Measurements from ENCODE around the gene TAB3. TPM values are rescaled to one million over a fixed set of nuclear protein-coding genes. Genes with fewer than 3 reads are reported as not detected.

The TAB3 gene
- total RNA-seq, 1 donor from 2014 or later = 20.0 TPM

DNA sequence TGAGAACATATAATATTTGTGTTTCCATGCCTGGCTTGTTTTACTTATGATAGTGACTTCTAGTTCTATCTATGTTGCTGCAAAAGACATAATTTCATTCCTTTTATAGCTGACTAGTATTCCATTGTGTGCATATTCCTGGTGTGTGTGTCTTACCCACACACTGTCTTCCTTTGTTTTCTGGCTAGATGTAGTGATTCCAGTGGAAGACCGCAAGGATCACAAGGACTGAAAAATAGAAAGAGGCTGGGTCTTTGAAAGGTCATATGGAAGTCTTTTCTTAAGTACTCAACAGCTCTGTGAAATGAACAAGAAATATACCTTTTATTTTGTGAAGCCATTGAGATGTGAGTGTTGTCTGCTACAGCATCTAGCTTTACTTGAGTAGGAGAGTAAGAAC, 29.4 kb upstream of the TAB3 start:
- no peaks in the 10 kb centered on the region for H3K27me3 Mint-ChIP-seq (ENCODE audit: insufficient read depth, low read depth)
- no peak overlapping the region for H3K4me3 ChIP-seq
- H3K36me3 Mint-ChIP-seq = no peaks in the 10 kb centered on the region

DNA sequence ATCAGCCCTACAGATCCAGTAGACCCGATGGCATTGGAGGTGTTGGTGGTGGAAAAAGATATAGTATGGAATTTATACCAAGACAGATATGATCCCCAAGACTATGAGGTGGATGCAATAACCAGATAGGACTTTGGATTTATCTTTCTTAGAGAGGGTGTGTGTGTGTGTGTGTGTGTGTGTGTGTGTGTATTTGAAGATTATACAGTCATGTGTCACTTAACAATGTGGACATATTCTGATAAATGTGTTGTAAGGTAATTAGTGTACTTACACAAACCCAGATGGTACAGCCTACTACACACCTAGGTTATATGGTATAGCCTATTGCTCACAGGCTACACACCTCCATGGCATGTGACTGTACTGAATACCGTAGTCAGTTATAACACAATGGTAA, 24.4 kb upstream of the TAB3 start:
- Histone ChIP-seq H3K9ac (no peak overlapping the region), H3K9me3 (ENCODE audit: low read depth) (no peaks in the 10 kb centered on the region), H3K27me3 (no peaks in the 10 kb centered on the region), H3K4me1 (no peaks in the 10 kb centered on the region), H3K36me3 (no peaks in the 10 kb centered on the region), H3K27ac (no peak overlapping the region), H3K4me3 (no peak overlapping the region), H2AFZ (replicated peaks) (no peak overlapping the region), H3F3A (ENCODE audit: low read depth) (no peaks in the 10 kb centered on the region), H3K79me2 (ENCODE audit: low read depth) (no peaks in the 10 kb centered on the region), H4K20me1 (ENCODE audit: low read depth) (no peaks in the 10 kb centered on the region), H3K4me2 (no peak overlapping the region)
- no peak overlapping the region for H3K4me3 Mint-ChIP-seq
- H3K4me1 Mint-ChIP-seq = peaks cover 15% of the 10 kb centered on the region
- no peaks in the 10 kb centered on the region for H3K27me3 Mint-ChIP-seq (ENCODE audit: insufficient read depth, low read depth)
- TF ChIP-seq EZH2phosphoT487 (IDR thresholded peaks at IDR 0.05) = no peak
- TF ChIP-seq EZH2 (IDR thresholded peaks at IDR 0.05) = no peak
- TF ChIP-seq, protein P1, sequence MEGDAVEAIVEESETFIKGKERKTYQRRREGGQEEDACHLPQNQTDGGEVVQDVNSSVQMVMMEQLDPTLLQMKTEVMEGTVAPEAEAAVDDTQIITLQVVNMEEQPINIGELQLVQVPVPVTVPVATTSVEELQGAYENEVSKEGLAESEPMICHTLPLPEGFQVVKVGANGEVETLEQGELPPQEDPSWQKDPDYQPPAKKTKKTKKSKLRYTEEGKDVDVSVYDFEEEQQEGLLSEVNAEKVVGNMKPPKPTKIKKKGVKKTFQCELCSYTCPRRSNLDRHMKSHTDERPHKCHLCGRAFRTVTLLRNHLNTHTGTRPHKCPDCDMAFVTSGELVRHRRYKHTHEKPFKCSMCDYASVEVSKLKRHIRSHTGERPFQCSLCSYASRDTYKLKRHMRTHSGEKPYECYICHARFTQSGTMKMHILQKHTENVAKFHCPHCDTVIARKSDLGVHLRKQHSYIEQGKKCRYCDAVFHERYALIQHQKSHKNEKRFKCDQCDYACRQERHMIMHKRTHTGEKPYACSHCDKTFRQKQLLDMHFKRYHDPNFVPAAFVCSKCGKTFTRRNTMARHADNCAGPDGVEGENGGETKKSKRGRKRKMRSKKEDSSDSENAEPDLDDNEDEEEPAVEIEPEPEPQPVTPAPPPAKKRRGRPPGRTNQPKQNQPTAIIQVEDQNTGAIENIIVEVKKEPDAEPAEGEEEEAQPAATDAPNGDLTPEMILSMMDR (IDR thresholded peaks at IDR 0.05) = no peak
- no peaks in the 10 kb centered on the region for H3K9me3 Mint-ChIP-seq
- H3K36me3 Mint-ChIP-seq = no peaks in the 10 kb centered on the region
- no peak overlapping the region for H3K27ac Mint-ChIP-seq
- no peak for DNase-seq (ENCODE audit: low spot score)

More for the DNA sequence above, 29.4 kb upstream of the TAB3 start:
- Histone ChIP-seq H3K9me3 (ENCODE audit: low read depth) (no peaks in the 10 kb centered on the region), H3F3A (ENCODE audit: low read depth) (no peaks in the 10 kb centered on the region), H3K79me2 (ENCODE audit: low read depth) (no peaks in the 10 kb centered on the region), H3K4me1 (no peaks in the 10 kb centered on the region), H3K27ac (no peak overlapping the region), H3K4me2 (no peak overlapping the region), H3K36me3 (no peaks in the 10 kb centered on the region), H2AFZ (replicated peaks) (no peak overlapping the region), H3K9ac (no peak overlapping the region), H4K20me1 (ENCODE audit: low read depth) (no peaks in the 10 kb centered on the region), H3K27me3 (no peaks in the 10 kb centered on the region)
- no peaks in the 10 kb centered on the region for H3K9me3 Mint-ChIP-seq
- H3K27ac Mint-ChIP-seq = no peak overlapping the region
- no peak overlapping the region for H3K4me3 Mint-ChIP-seq
- H3K4me1 Mint-ChIP-seq = no peaks in the 10 kb centered on the region
- DNase-seq (ENCODE audit: low spot score) = no peak
- TF ChIP-seq, protein P1 (IDR thresholded peaks at IDR 0.05) = no peak
- TF ChIP-seq EZH2phosphoT487 (IDR thresholded peaks at IDR 0.05) = no peak
- TF ChIP-seq EZH2 (IDR thresholded peaks at IDR 0.05) = no peak

DNA sequence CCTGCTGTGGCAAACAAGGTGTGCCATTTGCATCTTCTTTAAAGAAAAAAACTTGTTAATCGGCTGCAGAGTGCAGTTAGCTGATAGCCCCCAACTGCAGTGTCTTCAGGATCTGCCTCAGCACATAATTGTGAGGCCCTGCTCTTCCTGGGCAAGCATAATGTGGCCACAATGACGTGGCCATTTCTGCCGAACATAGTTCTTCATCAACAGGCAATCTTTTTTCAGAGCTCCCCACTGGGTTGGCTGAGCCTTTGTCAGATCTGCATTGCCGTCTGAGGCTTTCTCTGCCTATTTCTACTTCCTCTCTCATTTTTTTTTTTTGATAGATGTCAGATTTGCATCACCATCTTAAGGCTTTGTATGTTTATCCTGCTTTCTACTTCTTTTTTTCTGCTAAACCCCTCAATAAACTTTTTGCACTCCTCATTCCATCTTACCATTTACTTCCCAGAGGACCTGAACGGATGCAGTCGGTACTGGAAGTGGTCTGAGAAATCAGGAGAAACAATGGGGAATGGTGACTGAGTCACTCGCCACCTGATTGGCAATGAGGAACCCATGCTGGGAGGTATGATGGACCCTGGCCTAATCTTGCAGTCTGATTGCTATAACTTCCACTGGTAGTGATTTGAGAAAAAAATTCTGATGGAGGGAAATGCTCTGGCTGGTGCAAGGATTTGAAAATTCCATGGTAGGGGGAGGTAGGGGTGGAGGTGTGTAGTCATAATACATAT, 21.2 kb upstream of the TAB3 start:
- DNase-seq (ENCODE audit: low spot score) = no peak
- no peak overlapping the region for H2AFZ ChIP-seq (replicated peaks)
- H3K4me1 ChIP-seq = no peaks in the 10 kb centered on the region
- no peaks in the 10 kb centered on the region for H3K79me2 ChIP-seq (ENCODE audit: low read depth)
- H3F3A ChIP-seq (ENCODE audit: low read depth) = no peaks in the 10 kb centered on the region
- no peak overlapping the region for H3K27ac ChIP-seq
- Mint-ChIP-seq H3K9me3 (no peaks in the 10 kb centered on the region), H3K4me3 (no peak overlapping the region), H3K36me3 (no peaks in the 10 kb centered on the region), H3K27me3 (ENCODE audit: insufficient read depth, low read depth) (no peaks in the 10 kb centered on the region), H3K27ac (no peak overlapping the region), H3K4me1 (peaks cover 20% of the 10 kb centered on the region)
- H3K9me3 ChIP-seq (ENCODE audit: low read depth) = no peaks in the 10 kb centered on the region
- H3K4me3 ChIP-seq = no peak overlapping the region
- H3K36me3 ChIP-seq = no peaks in the 10 kb centered on the region
- no peaks in the 10 kb centered on the region for H4K20me1 ChIP-seq (ENCODE audit: low read depth)
- no peak for TF ChIP-seq EZH2 (IDR thresholded peaks at IDR 0.05)
- TF ChIP-seq, protein P1 (IDR thresholded peaks at IDR 0.05) = no peak
- TF ChIP-seq EZH2phosphoT487 (IDR thresholded peaks at IDR 0.05) = no peak
- no peak overlapping the region for H3K9ac ChIP-seq
- no peaks in the 10 kb centered on the region for H3K27me3 ChIP-seq
- H3K4me2 ChIP-seq = no peak overlapping the region
